Measurements from ENCODE around the gene SCFD2.

Gene SCFD2

DNA sequence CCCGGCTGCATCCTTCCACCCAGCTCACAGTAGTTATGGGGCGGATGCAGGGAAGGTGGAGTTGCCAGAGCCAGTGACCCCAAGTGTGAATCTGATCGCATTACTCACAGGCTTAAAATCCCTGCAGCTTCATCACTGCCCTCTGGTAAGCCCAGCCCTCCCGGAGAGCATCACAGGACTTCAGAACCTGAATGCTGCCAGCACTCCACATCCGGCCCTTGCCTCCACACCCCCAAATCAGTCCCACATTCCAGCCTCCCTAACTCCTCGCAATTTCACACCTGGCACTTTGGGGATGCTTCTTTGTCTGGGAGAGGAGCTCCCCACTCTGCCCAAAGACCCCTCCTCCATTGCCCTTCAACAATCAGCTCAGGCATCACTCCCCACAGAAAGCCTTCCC lies 488.2 kb downstream of the SCFD2 start:
- TF ChIP-seq, protein P1, sequence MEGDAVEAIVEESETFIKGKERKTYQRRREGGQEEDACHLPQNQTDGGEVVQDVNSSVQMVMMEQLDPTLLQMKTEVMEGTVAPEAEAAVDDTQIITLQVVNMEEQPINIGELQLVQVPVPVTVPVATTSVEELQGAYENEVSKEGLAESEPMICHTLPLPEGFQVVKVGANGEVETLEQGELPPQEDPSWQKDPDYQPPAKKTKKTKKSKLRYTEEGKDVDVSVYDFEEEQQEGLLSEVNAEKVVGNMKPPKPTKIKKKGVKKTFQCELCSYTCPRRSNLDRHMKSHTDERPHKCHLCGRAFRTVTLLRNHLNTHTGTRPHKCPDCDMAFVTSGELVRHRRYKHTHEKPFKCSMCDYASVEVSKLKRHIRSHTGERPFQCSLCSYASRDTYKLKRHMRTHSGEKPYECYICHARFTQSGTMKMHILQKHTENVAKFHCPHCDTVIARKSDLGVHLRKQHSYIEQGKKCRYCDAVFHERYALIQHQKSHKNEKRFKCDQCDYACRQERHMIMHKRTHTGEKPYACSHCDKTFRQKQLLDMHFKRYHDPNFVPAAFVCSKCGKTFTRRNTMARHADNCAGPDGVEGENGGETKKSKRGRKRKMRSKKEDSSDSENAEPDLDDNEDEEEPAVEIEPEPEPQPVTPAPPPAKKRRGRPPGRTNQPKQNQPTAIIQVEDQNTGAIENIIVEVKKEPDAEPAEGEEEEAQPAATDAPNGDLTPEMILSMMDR (IDR thresholded peaks at IDR 0.05; ENCODE audit: low read depth, low read length, missing control alignments) = no peak
- DNase-seq (ENCODE audit: low read depth) = no peak
- in situ Hi-C loops (cut with HindIII; ENCODE audit: low sequenced_read_pairs) = no loop called here
- H3K4me3 ChIP-seq (ENCODE audit: low read depth, low read length) = no peak overlapping the region

DNA sequence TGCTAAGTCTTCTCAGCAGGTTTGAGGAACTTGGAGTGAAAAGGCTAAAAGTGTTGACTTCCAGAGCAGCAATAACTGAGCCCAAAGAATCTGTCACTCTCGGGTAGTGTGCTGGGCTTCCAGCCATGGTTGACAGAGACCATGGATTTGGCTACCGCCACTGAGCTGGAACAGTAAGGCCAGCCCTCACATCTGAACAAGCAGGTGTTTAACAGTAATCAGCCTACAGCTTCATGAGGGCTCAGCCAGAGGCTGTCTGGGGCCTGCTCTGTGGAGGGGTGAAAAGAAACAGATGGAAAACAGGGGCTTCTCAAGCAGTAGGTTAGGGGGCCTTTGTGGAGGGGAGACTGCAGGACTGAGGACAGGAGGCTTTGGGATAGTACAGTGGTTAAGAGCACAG lies 488.8 kb downstream of the SCFD2 start:
- TF ChIP-seq, protein P1 (IDR thresholded peaks at IDR 0.05; ENCODE audit: low read depth, low read length, missing control alignments) = no peak

DNA sequence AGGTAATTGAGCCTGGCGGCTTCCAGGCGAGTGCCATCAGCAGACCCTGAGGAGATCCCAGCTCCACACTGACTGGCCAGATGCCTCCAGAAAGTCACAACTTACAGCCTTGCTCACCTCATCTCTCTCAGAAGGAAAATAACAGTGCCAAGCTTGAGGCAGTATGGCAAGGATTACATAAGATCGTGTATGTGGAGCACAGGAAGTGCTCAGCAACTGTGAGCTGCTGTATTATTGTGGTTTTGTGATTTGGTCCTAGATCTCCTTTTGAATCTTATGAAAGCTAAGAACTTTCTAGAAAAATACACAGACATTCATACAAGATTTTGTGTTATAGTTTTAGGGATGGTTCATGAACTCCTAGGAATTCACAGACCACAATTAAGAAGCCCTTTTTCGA lies 489.8 kb downstream of the SCFD2 start:
- H3K4me3 ChIP-seq (ENCODE audit: low read depth, low read length) = no peak overlapping the region
- in situ Hi-C loops (cut with HindIII; ENCODE audit: low sequenced_read_pairs) = no loop called here
- TF ChIP-seq, protein P1 (IDR thresholded peaks at IDR 0.05; ENCODE audit: low read depth, low read length, missing control alignments) = no peak
- no peak for DNase-seq (ENCODE audit: low read depth)

More for the DNA sequence above, 488.8 kb downstream of the SCFD2 start:
- in situ Hi-C loops (cut with HindIII; ENCODE audit: low sequenced_read_pairs) = no loop called here
- DNase-seq (ENCODE audit: low read depth) = no peak
- H3K4me3 ChIP-seq (ENCODE audit: low read depth, low read length) = no peak overlapping the region

DNA sequence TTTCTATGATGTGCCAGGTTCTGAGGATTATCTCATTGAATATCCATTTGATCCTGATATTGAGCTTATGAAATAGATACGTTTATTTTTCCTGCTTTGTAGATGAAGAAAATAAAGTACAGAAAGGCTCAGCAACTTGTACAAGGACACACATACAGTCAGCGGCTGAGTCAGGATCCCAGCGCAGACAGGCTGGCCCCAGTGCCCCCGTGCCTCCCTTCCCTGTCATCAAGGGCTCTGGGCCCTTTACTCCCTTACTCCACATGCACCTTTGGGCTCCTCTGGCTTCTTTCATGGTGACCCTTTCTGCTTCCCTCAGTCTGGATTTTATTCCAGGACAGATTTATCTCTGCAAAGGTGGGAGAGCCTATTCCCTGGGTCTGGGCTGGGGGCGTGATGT lies 490.9 kb downstream of the SCFD2 start:
- in situ Hi-C loops (cut with HindIII; ENCODE audit: low sequenced_read_pairs) = no loop called here

DNA sequence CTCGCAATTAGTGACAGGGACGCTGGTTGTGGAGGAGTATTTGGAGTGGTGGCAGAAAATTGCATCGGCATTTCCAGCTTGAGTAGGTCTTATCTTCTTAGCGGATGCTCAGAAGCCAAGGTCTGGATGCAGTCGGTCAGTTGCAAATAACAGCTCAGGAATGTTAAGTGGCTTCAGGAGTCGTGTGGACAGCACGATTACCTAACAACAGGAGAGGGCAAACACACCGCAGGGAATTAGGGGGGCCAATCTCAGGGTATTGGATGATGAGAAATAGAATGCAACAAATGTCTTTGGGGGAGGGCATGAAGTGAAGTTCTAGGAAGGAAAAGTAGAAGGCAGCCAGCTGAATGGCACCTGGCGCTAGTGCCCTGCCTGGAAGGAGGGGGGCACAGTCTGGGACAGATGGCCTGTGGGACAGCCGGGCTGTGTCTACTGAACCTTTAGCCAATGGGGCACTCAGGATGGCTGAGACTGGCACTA lies 492.0 kb downstream of the SCFD2 start:
- no peak overlapping the region for H3K4me3 ChIP-seq (ENCODE audit: low read depth, low read length)
- in situ Hi-C loops (cut with HindIII; ENCODE audit: low sequenced_read_pairs) = no loop called here
- TF ChIP-seq, protein P1 (IDR thresholded peaks at IDR 0.05; ENCODE audit: low read depth, low read length, missing control alignments) = no peak
- no peak for DNase-seq (ENCODE audit: low read depth)

More for the DNA sequence above, 490.9 kb downstream of the SCFD2 start:
- TF ChIP-seq, protein P1 (IDR thresholded peaks at IDR 0.05; ENCODE audit: low read depth, low read length, missing control alignments) = no peak
- no peak overlapping the region for H3K4me3 ChIP-seq (ENCODE audit: low read depth, low read length)
- no peak for DNase-seq (ENCODE audit: low read depth)

DNA sequence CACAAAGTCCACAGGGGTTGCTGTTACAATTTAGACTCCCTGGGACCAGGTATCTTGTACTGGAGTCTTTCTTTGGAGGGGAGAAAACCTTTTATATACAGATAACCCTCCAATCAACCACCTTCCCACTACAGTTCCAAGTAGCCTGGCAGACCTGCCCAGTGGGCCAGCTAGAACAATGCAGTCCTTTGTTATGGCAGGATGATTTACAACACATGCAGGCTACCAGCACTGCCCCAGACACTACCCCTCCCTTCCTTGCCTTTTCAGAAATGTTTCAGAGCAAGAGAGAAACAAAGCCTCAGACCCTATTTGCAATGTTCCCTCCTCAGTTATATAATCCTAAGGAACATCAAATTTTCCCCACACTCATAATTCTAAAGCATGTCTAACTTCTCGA lies 492.7 kb downstream of the SCFD2 start:
- no peak for DNase-seq (ENCODE audit: low read depth)
- no peak overlapping the region for H3K4me3 ChIP-seq (ENCODE audit: low read depth, low read length)
- TF ChIP-seq, protein P1 (IDR thresholded peaks at IDR 0.05; ENCODE audit: low read depth, low read length, missing control alignments) = no peak
- in situ Hi-C loops (cut with HindIII; ENCODE audit: low sequenced_read_pairs) = no loop called here

DNA sequence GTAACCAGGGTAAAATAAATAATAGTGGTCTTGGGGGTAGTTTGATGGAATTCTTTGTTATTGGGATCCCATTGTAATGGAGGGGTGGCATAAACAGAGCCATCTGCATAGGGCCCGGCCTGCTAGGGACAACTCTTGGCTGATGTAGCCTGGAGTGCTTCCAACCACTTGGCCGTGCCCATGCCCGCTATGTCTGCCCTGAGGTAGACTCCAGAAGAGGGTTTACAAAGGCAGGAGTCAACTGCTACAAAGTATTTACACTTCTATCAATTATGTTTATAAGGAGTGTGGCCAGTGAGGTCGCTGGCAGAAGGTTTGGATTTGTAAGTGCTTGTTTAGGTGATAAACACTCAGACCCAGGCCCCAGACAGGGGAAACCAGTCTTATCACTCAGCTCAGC lies 495.6 kb downstream of the SCFD2 start:
- in situ Hi-C loops (cut with HindIII; ENCODE audit: low sequenced_read_pairs) = no loop called here
- no peak overlapping the region for H3K4me3 ChIP-seq (ENCODE audit: low read depth, low read length)
- no peak for DNase-seq (ENCODE audit: low read depth)
- TF ChIP-seq, protein P1 (IDR thresholded peaks at IDR 0.05; ENCODE audit: low read depth, low read length, missing control alignments) = no peak
